ENCODE data around the gene DHDH. TPM values are rescaled to one million over a fixed set of nuclear protein-coding genes. Genes with fewer than 3 reads are reported as not detected.

Gene DHDH
- total and polyA plus RNA-seq, 2 of the 13 experiments (the other 11 are each of a cell fraction or from before 2014, with no cell fraction given): 0.13 to 0.91 TPM

DNA sequence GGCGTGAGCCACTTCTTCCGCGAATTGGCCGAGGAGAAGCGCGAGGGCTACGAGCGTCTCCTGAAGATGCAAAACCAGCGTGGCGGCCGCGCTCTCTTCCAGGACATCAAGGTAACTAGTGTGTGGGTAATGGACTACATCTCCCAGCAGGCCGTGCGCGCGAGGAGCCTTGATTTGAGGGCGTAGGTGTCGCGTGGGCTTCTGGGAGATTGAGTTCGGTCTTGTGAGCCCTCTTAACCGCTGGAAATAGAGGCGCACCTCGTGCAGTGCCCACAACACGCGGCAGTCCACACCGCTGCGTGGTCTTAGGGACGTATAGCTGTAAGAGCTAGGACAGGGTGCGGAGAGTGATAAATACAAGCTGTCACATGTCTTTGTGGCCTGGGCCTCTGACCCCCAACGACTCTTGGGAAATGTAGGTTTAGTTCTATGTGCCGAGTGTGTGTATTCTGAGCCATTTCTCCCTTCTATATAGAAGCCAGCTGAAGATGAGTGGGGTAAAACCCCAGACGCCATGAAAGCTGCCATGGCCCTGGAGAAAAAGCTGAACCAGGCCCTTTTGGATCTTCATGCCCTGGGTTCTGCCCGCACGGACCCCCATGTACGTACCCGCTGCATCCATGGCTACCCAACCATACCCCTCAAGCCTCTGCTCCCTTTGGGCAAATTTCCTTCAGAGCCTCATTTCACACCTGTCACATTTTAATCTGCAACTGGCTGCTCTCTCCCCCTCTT lies 32.5 kb downstream of the DHDH start (continued):
- TF ChIP-seq, protein P1, sequence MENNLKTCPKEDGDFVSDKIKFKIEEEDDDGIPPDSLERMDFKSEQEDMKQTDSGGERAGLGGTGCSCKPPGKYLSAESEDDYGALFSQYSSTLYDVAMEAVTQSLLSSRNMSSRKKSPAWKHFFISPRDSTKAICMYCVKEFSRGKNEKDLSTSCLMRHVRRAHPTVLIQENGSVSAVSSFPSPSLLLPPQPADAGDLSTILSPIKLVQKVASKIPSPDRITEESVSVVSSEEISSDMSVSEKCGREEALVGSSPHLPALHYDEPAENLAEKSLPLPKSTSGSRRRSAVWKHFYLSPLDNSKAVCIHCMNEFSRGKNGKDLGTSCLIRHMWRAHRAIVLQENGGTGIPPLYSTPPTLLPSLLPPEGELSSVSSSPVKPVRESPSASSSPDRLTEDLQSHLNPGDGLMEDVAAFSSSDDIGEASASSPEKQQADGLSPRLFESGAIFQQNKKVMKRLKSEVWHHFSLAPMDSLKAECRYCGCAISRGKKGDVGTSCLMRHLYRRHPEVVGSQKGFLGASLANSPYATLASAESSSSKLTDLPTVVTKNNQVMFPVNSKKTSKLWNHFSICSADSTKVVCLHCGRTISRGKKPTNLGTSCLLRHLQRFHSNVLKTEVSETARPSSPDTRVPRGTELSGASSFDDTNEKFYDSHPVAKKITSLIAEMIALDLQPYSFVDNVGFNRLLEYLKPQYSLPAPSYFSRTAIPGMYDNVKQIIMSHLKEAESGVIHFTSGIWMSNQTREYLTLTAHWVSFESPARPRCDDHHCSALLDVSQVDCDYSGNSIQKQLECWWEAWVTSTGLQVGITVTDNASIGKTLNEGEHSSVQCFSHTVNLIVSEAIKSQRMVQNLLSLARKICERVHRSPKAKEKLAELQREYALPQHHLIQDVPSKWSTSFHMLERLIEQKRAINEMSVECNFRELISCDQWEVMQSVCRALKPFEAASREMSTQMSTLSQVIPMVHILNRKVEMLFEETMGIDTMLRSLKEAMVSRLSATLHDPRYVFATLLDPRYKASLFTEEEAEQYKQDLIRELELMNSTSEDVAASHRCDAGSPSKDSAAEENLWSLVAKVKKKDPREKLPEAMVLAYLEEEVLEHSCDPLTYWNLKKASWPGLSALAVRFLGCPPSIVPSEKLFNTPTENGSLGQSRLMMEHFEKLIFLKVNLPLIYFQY (CRISPR knock-in tag; IDR thresholded peaks at IDR 0.05; ENCODE audit: borderline replicate concordance): no peak
- no peak for TF ChIP-seq HDAC2 (CRISPR knock-in tag; IDR thresholded peaks at IDR 0.05)
- no peak for TF ChIP-seq SIX1 (CRISPR knock-in tag; IDR thresholded peaks at IDR 0.05; ENCODE audit: borderline replicate concordance)
- no peak for TF ChIP-seq NR2F2 (IDR thresholded peaks at IDR 0.05; ENCODE audit: borderline replicate concordance, low read depth)
- no peak for TF ChIP-seq CBX2 (IDR thresholded peaks at IDR 0.05; ENCODE audit: low read depth, low read length)
- no peak for TF ChIP-seq CBX2 (CRISPR knock-in tag; IDR thresholded peaks at IDR 0.05; ENCODE audit: low read depth)
- 0 out of 2 replicates have a peak, but pooled peaks have one; percentile 27 for TF ChIP-seq CBX5 (CRISPR knock-in tag; IDR thresholded peaks at IDR 0.05; ENCODE audit: borderline replicate concordance)
- no peak for TF ChIP-seq NFE2L1 (CRISPR knock-in tag; IDR thresholded peaks at IDR 0.05; ENCODE audit: borderline replicate concordance)
- TF ChIP-seq SOX13 (IDR thresholded peaks at IDR 0.05): no peak
- no peak for TF ChIP-seq SOX13 (CRISPR knock-in tag; conservative IDR thresholded peaks at IDR 0.05 in 1 of 2, IDR thresholded peaks at IDR 0.05 in 1 of 2)
- no peak; the same call in 2 of the 3 replicates for TF ChIP-seq MXI1 (IDR thresholded peaks at IDR 0.05; ENCODE audit: borderline replicate concordance, low read depth, low read length)
- TF ChIP-seq RFX3 (CRISPR knock-in tag; IDR thresholded peaks at IDR 0.05): no peak
- TF ChIP-seq HOXD1 (CRISPR knock-in tag; IDR thresholded peaks at IDR 0.05): no peak
- TF ChIP-seq REXO4 (CRISPR knock-in tag; IDR thresholded peaks at IDR 0.05; ENCODE audit: borderline replicate concordance): no peak
- TF ChIP-seq NCOA2 (CRISPR knock-in tag; IDR thresholded peaks at IDR 0.05): no peak
- no peak for TF ChIP-seq POGZ (CRISPR knock-in tag; IDR thresholded peaks at IDR 0.05)
- TF ChIP-seq SIN3B (IDR thresholded peaks at IDR 0.05; ENCODE audit: low read length): no peak
- TF ChIP-seq WIZ (CRISPR knock-in tag; IDR thresholded peaks at IDR 0.05): no peak
- TF ChIP-seq CENPX (CRISPR knock-in tag; IDR thresholded peaks at IDR 0.05): no peak
- TF ChIP-seq, protein P2, sequence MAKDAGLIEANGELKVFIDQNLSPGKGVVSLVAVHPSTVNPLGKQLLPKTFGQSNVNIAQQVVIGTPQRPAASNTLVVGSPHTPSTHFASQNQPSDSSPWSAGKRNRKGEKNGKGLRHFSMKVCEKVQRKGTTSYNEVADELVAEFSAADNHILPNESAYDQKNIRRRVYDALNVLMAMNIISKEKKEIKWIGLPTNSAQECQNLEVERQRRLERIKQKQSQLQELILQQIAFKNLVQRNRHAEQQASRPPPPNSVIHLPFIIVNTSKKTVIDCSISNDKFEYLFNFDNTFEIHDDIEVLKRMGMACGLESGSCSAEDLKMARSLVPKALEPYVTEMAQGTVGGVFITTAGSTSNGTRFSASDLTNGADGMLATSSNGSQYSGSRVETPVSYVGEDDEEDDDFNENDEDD (CRISPR knock-in tag; IDR thresholded peaks at IDR 0.05; ENCODE audit: borderline replicate concordance): no peak
- no peak for TF ChIP-seq NFE2L2 (IDR thresholded peaks at IDR 0.05; ENCODE audit: low read length)
- TF ChIP-seq, protein P3, sequence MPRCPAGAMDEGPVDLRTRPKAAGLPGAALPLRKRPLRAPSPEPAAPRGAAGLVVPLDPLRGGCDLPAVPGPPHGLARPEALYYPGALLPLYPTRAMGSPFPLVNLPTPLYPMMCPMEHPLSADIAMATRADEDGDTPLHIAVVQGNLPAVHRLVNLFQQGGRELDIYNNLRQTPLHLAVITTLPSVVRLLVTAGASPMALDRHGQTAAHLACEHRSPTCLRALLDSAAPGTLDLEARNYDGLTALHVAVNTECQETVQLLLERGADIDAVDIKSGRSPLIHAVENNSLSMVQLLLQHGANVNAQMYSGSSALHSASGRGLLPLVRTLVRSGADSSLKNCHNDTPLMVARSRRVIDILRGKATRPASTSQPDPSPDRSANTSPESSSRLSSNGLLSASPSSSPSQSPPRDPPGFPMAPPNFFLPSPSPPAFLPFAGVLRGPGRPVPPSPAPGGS (CRISPR knock-in tag; IDR thresholded peaks at IDR 0.05): 0 out of 2 replicates have a peak, but pooled peaks have one; percentile 13
- TF ChIP-seq ZEB1 (IDR thresholded peaks at IDR 0.05; ENCODE audit: insufficient replicate concordance, low read depth): no peak
- TF ChIP-seq, protein P4, sequence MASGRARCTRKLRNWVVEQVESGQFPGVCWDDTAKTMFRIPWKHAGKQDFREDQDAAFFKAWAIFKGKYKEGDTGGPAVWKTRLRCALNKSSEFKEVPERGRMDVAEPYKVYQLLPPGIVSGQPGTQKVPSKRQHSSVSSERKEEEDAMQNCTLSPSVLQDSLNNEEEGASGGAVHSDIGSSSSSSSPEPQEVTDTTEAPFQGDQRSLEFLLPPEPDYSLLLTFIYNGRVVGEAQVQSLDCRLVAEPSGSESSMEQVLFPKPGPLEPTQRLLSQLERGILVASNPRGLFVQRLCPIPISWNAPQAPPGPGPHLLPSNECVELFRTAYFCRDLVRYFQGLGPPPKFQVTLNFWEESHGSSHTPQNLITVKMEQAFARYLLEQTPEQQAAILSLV (CRISPR knock-in tag; IDR thresholded peaks at IDR 0.05; ENCODE audit: borderline replicate concordance): no peak
